ENCODE results near the gene NHLRC4. TPM values are rescaled to one million over a fixed set of nuclear protein-coding genes. Genes with fewer than 3 reads are reported as not detected.

The NHLRC4 gene
- total and polyA plus RNA-seq, 8 donors, result 0.35 to 1.4 (median 0.92) TPM; not detected in 3

GRCh38 chr16:582614-583331 is 16.0 kb downstream of the NHLRC4 start:
- Histone ChIP-seq H3K27ac (peak overlapping the region in 3 of 5 donors; percentile 15 to 58 (median 25)), H3K4me3 (no peak overlapping the region), H3K36me3 (peaks cover 0 to 26% (median 14%) of the 10 kb centered on the region in 4 donors), H3K9me3 (no peaks in the 10 kb centered on the region), H3K27me3 (peaks cover 0 to 11% (median 0%) of the 10 kb centered on the region in 3 donors), H3K4me1 (peaks cover 11 to 50% (median 39%) of the 10 kb centered on the region in 4 donors)
- TF ChIP-seq POLR2A (IDR thresholded peaks at IDR 0.05) (no peak), EP300 (IDR thresholded peaks at IDR 0.05) (no peak), CTCF (IDR thresholded peaks at IDR 0.05) (peak in 1 of 7 experiments; percentile 37), POLR2AphosphoS5 (IDR thresholded peaks at IDR 0.05) (peak in 1 of 3 donors; percentile 32)
- DNase-seq, result peak in 1 of 2 donors; percentile 86
- WGBS, 5 donors, result 42 to 80% (median 69%) methylated on average over 12 to 21 of the region's 21 CpGs
- intact Hi-C loops (cut with DNase I; ENCODE audit: low total_unique reads), result no loop called here

GRCh38 chr16:583470-583814 is 16.6 kb downstream of the NHLRC4 start:
- intact Hi-C loops (cut with DNase I; ENCODE audit: low total_unique reads), result no loop called here
- H3K4me1 ChIP-seq, result peaks cover 18 to 55% (median 44%) of the 10 kb centered on the region in 4 donors
- peak overlapping the region in 2 of 5 donors; percentile 25 to 58 for H3K27ac ChIP-seq
- no peak overlapping the region for H3K4me3 ChIP-seq
- TF ChIP-seq EP300 (IDR thresholded peaks at IDR 0.05) (no peak), CTCF (IDR thresholded peaks at IDR 0.05) (no peak), POLR2A (IDR thresholded peaks at IDR 0.05) (no peak), POLR2AphosphoS5 (IDR thresholded peaks at IDR 0.05) (no peak)
- DNase-seq, result no peak
- H3K27me3 ChIP-seq, result peaks cover 0 to 11% (median 0%) of the 10 kb centered on the region in 3 donors
- 38 to 71% (median 62%) methylated on average over 14 to 16 of the region's 16 CpGs for WGBS, 5 donors
- no peaks in the 10 kb centered on the region for H3K9me3 ChIP-seq
- H3K36me3 ChIP-seq, result peaks cover 0 to 26% (median 14%) of the 10 kb centered on the region in 4 donors

- TF ChIP-seq POLR2AphosphoS5 (IDR thresholded peaks at IDR 0.05), result no peak
- TF ChIP-seq EP300 (IDR thresholded peaks at IDR 0.05), result no peak
- TF ChIP-seq POLR2A (IDR thresholded peaks at IDR 0.05), result no peak
- no peak for TF ChIP-seq CTCF (IDR thresholded peaks at IDR 0.05)
- intact Hi-C loops (cut with DNase I; ENCODE audit: low total_unique reads), result no loop called here
- peak in 1 of 2 donors; percentile 59 for DNase-seq
These were observed 17.2 kb downstream of the NHLRC4 start for GRCh38 chr16:583815-584591.

GRCh38 chr16:585351-585750 is 18.5 kb downstream of the NHLRC4 start:
- intact Hi-C loops (cut with DNase I; ENCODE audit: low total_unique reads), result no loop called here
- Histone ChIP-seq H3K4me3 (no peak overlapping the region), H3K4me1 (peaks cover 19 to 49% (median 39%) of the 10 kb centered on the region in 4 donors), H3K9me3 (no peaks in the 10 kb centered on the region), H3K36me3 (peaks cover 0 to 23% (median 11%) of the 10 kb centered on the region in 4 donors), H3K27me3 (peaks cover 0 to 11% (median 0%) of the 10 kb centered on the region in 3 donors), H3K27ac (no peak overlapping the region)
- DNase-seq, result peak; percentile 65 to 67
- WGBS, 5 donors, result 7 to 23% (median 12%) methylated on average over 3 to 10 of the region's 10 CpGs
- TF ChIP-seq EP300 (IDR thresholded peaks at IDR 0.05) (no peak), CTCF (IDR thresholded peaks at IDR 0.05) (peak in 2 of 7 experiments; percentile 12), POLR2AphosphoS5 (IDR thresholded peaks at IDR 0.05) (peak in 1 of 3 donors; percentile 51)

More at GRCh38 chr16:583815-584591, 17.2 kb downstream of the NHLRC4 start:
- peaks cover 0 to 26% (median 14%) of the 10 kb centered on the region in 4 donors for H3K36me3 ChIP-seq
- peaks cover 0 to 11% (median 0%) of the 10 kb centered on the region in 3 donors for H3K27me3 ChIP-seq
- 28 to 69% (median 58%) methylated on average over 16 to 38 of the region's 38 CpGs for WGBS, 5 donors
- H3K4me1 ChIP-seq, result peaks cover 19 to 52% (median 41%) of the 10 kb centered on the region in 4 donors
- H3K4me3 ChIP-seq, result no peak overlapping the region
- H3K9me3 ChIP-seq, result no peaks in the 10 kb centered on the region
- peak overlapping the region in 1 of 5 donors; percentile 58 for H3K27ac ChIP-seq

Data from stomach (tissue), 9 donors.